K562 (cell line): ENCODE data around the gene KLK11. TPM values are rescaled to one million over a fixed set of nuclear protein-coding genes. Genes with fewer than 3 reads are reported as not detected.

Source experiments
- ATAC-seq: fragments of 200-7000 bp; cut with Tn5 transposase; 3 replicates; pipeline ENCODE4 v1.9.1; 2020; ENCODE audit warnings: moderate library complexity
- BruUV-seq: library from RNA; stranded (reverse); fragments of 400-500 nt; replicated peaks from 2 replicates; lab custom pipeline; 2021; lab: Mats Ljungman, UMichigan
- CTCF ChIA-PET: fragments of 300-600 bp; formaldehyde crosslinking; extraction: SDS; loops from one replicate; lab custom pipeline; 2021; ENCODE audit warnings: low intra/inter-chr PET ratio; lab: Yijun Ruan, JAX
- POLR2A ChIA-PET: fragments of 300-600, 350-650 bp; sonication (Branson Sonifier 250); formaldehyde crosslinking; extraction: SDS; loops from one replicate; lab custom pipeline; 2021; ENCODE audit warnings: antibody characterized with exemption, inconsistent platforms; lab: Yijun Ruan, JAX
- DNase-seq, 4 experiments: peaks; one replicate each; pipeline versions ENCODE4 v3.0.0 to v3.0.0-alpha.2; 2011 to 2018; ENCODE audit warnings: low spot score in 3 of 4, mixed read lengths in 3 of 4; ENCODE audit errors: extremely low read depth in 1 of 4
- FAIRE-seq: peaks from 2 replicates; lab custom pipeline; 2011; peaks lifted over from hg19 to GRCh38; lab: Jason Lieb, UNC
- H2AFZ ChIP-seq: 2 replicates; pipeline ENCODE4 v1.6.0; 2011; ENCODE audit warnings: low read depth, low read length, control low read depth, inconsistent platforms
- H3K27ac ChIP-seq: fragments of 200-600 bp; 3 replicates; pipeline ENCODE4 v1.8.0; 2011; ENCODE audit warnings: low read depth, mild to moderate bottlenecking, control low read depth, inconsistent platforms, low read length, moderate library complexity, mixed read lengths; ENCODE audit errors: extremely low read depth
- H3K27me3 ChIP-seq, 2 experiments: fragments of 300-600 bp in 1 of 2; 2 replicates in 1 of 2; 3 replicates in 1 of 2; pipeline versions ENCODE4 v1.6.0 to v1.8.0; 2011; ENCODE audit warnings: inconsistent platforms in 2 of 2, low read length in 2 of 2, mild to moderate bottlenecking in 1 of 2, mixed read lengths in 1 of 2, moderate library complexity in 1 of 2; ENCODE audit not compliant: control insufficient read depth in 2 of 2, insufficient read depth in 2 of 2
- H3K36me3 ChIP-seq: fragments of 300-600 bp; 3 replicates; pipeline ENCODE4 v1.8.0; 2011; ENCODE audit warnings: mild to moderate bottlenecking, low read length, inconsistent platforms; ENCODE audit not compliant: control insufficient read depth, insufficient read depth
- H3K4me1 ChIP-seq, 2 experiments: fragments of 200-600 bp in 1 of 2; replicated peaks in 1 of 2; 2 replicates in 1 of 2; 3 replicates in 1 of 2; pipeline versions ENCODE4 v1.5.1 to v1.8.0; 2011; ENCODE audit warnings: inconsistent platforms in 2 of 2, low read length in 2 of 2, mild to moderate bottlenecking in 1 of 2, mixed read lengths in 1 of 2, moderate library complexity in 1 of 2; ENCODE audit not compliant: control insufficient read depth in 2 of 2, insufficient read depth in 2 of 2
- H3K4me2 ChIP-seq: 2 replicates; pipeline ENCODE4 v1.6.1; 2011; ENCODE audit warnings: low read length, control low read depth, inconsistent platforms, mixed read lengths; ENCODE audit not compliant: insufficient read depth
- H3K4me3 ChIP-seq: fragments of 200-600 bp; sonication (generic), shearing (Covaris generic); 2 replicates; pipeline ENCODE4 v1.5.1; 2016; ENCODE audit warnings: control low read depth, inconsistent platforms
- H3K79me2 ChIP-seq: fragments of 200-600 bp; 3 replicates; pipeline ENCODE4 v1.8.0; 2011; ENCODE audit warnings: low read length, inconsistent platforms; ENCODE audit not compliant: control insufficient read depth, insufficient read depth
- H3K9ac ChIP-seq, 2 experiments: 2 replicates each; pipeline versions ENCODE4 v1.6.0 to v1.6.1; 2011; ENCODE audit warnings: low read depth in 2 of 2, low read length in 2 of 2, control low read depth in 1 of 2, inconsistent platforms in 1 of 2, mild to moderate bottlenecking in 1 of 2, mixed read lengths in 1 of 2; ENCODE audit not compliant: insufficient read depth in 1 of 2
- H3K9me1 ChIP-seq: one replicate; pipeline ENCODE4 v1.6.0; 2011; ENCODE audit warnings: inconsistent platforms, mild to moderate bottlenecking, low read length, moderate library complexity; ENCODE audit not compliant: control insufficient read depth, insufficient read depth
- H3K9me3 ChIP-seq: replicated peaks from 2 replicates; pipeline ENCODE4 v1.5.1; 2011; ENCODE audit warnings: low read depth, low read length, inconsistent platforms; ENCODE audit not compliant: control insufficient read depth, insufficient read depth
- H4K20me1 ChIP-seq: replicated peaks from 2 replicates; pipeline ENCODE4 v1.6.1; 2011; ENCODE audit warnings: low read length, inconsistent platforms, mixed read lengths; ENCODE audit not compliant: control insufficient read depth, insufficient read depth
- MIER1 ChIP-seq: fragments of 450-650 bp; IDR thresholded peaks from 2 replicates; pipeline ENCODE4 v1.6.1; 2016; ENCODE audit warnings: antibody characterized with exemption, mild to moderate bottlenecking, low read depth
- SPI1 ChIP-seq: IDR thresholded peaks from 2 replicates; pipeline ENCODE4 v1.6.1; 2011; ENCODE audit warnings: low read depth, low read length, control low read depth, borderline replicate concordance
- ZNF79 ChIP-seq: fragments of 250-450 bp; sonication (Bioruptor Pico); IDR thresholded peaks from 2 replicates; pipeline ENCODE4 v1.4.0; 2020; ENCODE audit warnings: low read depth, mild to moderate bottlenecking, moderate library complexity
- WGBS: fragments of 100-300 bp; shearing (Covaris generic); methylation state at CpG from one replicate; pipeline ENCODE4 v1.1.6; 2016; ENCODE audit warnings: low coverage, mixed read lengths; ENCODE audit not compliant: insufficient coverage; ENCODE audit errors: missing lambda C conversion rate; 5-methylcytosine and 5-hydroxymethylcytosine counted together
- in situ Hi-C: fragments of 300-500 bp; cut with MboI; formaldehyde crosslinking; loops from 4 replicates; pipeline ENCODE4 v1.15.0; 2018; ENCODE audit warnings: inconsistent platforms, mixed read lengths
- intact Hi-C: fragments of 100-400 bp; cut with micrococcal nuclease; formaldehyde crosslinking; loops from 2 replicates; pipeline ENCODE4 v1.14.2; 2022
- polyA plus RNA-seq, 8 experiments: library from polyadenylated mRNA; depleted of rRNA in 4 of 8; stranded (reverse) in 5 of 8; unstranded in 3 of 8; fragments of >200 nt; fragmentation: Nextera tagmentation in 2 of 8; fragmentation: Illumina TruSeq in 1 of 8; extraction: Ambion mirVana in 2 of 8; extraction: Trizol in 1 of 8; gene quantifications; 2 replicates each; pipeline versions ENCODE4 v1.2.1 to v1.2.3, GENCODE V29; 2011 to 2014; ENCODE audit warnings: inconsistent platforms in 1 of 8, missing spikeins in 1 of 8
- total RNA-seq, 7 experiments: library from RNA; depleted of rRNA in 6 of 7; stranded (reverse); fragments of >200 nt in 6 of 7; fragmentation: Illumina TruSeq in 2 of 7; extraction: Trizol in 2 of 7; gene quantifications; 2 replicates each; pipeline versions ENCODE4 v1.2.1 to v1.2.3, GENCODE V29; 2011 to 2021; ENCODE audit warnings: low replicate concordance in 1 of 7
- TF ChIP-seq, protein P1 (sequence below): fragments of 450-650 bp; IDR thresholded peaks from 2 replicates; pipeline ENCODE4 v1.6.1; 2016; ENCODE audit warnings: mild to moderate bottlenecking, moderate library complexity

KLK11 gene
- total and polyA plus RNA-seq, 9 of the 15 experiments (the other 6 are each of a cell fraction or from before 2014, with no cell fraction given): not detected

DNA sequence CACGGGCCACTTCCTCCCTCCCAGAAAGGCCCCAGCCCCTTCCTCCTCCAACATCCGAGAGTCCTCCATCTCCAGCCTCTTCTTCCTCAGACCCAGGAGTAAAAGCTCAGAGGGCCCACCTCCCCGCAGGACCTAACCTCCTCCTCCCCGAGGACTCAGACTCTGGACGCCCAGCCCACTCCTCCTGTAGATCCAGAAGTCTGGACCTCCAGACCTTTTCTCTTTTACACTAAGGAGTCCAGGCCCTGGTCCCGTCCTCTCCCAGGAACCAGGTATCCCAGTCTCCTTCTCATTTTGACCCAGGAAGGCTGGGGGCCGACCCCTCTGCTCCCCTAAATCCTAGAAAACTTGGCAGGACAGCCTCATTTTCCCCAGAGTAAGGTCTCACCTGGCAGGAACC, 23.1 kb downstream of the KLK11 start:
- TF ChIP-seq ZNF79 (CRISPR knock-in tag) (no peak), SPI1 (peak; percentile 23; the same call in 1 of the 2 replicates), MIER1 (no peak)
- TF ChIP-seq, protein P1, sequence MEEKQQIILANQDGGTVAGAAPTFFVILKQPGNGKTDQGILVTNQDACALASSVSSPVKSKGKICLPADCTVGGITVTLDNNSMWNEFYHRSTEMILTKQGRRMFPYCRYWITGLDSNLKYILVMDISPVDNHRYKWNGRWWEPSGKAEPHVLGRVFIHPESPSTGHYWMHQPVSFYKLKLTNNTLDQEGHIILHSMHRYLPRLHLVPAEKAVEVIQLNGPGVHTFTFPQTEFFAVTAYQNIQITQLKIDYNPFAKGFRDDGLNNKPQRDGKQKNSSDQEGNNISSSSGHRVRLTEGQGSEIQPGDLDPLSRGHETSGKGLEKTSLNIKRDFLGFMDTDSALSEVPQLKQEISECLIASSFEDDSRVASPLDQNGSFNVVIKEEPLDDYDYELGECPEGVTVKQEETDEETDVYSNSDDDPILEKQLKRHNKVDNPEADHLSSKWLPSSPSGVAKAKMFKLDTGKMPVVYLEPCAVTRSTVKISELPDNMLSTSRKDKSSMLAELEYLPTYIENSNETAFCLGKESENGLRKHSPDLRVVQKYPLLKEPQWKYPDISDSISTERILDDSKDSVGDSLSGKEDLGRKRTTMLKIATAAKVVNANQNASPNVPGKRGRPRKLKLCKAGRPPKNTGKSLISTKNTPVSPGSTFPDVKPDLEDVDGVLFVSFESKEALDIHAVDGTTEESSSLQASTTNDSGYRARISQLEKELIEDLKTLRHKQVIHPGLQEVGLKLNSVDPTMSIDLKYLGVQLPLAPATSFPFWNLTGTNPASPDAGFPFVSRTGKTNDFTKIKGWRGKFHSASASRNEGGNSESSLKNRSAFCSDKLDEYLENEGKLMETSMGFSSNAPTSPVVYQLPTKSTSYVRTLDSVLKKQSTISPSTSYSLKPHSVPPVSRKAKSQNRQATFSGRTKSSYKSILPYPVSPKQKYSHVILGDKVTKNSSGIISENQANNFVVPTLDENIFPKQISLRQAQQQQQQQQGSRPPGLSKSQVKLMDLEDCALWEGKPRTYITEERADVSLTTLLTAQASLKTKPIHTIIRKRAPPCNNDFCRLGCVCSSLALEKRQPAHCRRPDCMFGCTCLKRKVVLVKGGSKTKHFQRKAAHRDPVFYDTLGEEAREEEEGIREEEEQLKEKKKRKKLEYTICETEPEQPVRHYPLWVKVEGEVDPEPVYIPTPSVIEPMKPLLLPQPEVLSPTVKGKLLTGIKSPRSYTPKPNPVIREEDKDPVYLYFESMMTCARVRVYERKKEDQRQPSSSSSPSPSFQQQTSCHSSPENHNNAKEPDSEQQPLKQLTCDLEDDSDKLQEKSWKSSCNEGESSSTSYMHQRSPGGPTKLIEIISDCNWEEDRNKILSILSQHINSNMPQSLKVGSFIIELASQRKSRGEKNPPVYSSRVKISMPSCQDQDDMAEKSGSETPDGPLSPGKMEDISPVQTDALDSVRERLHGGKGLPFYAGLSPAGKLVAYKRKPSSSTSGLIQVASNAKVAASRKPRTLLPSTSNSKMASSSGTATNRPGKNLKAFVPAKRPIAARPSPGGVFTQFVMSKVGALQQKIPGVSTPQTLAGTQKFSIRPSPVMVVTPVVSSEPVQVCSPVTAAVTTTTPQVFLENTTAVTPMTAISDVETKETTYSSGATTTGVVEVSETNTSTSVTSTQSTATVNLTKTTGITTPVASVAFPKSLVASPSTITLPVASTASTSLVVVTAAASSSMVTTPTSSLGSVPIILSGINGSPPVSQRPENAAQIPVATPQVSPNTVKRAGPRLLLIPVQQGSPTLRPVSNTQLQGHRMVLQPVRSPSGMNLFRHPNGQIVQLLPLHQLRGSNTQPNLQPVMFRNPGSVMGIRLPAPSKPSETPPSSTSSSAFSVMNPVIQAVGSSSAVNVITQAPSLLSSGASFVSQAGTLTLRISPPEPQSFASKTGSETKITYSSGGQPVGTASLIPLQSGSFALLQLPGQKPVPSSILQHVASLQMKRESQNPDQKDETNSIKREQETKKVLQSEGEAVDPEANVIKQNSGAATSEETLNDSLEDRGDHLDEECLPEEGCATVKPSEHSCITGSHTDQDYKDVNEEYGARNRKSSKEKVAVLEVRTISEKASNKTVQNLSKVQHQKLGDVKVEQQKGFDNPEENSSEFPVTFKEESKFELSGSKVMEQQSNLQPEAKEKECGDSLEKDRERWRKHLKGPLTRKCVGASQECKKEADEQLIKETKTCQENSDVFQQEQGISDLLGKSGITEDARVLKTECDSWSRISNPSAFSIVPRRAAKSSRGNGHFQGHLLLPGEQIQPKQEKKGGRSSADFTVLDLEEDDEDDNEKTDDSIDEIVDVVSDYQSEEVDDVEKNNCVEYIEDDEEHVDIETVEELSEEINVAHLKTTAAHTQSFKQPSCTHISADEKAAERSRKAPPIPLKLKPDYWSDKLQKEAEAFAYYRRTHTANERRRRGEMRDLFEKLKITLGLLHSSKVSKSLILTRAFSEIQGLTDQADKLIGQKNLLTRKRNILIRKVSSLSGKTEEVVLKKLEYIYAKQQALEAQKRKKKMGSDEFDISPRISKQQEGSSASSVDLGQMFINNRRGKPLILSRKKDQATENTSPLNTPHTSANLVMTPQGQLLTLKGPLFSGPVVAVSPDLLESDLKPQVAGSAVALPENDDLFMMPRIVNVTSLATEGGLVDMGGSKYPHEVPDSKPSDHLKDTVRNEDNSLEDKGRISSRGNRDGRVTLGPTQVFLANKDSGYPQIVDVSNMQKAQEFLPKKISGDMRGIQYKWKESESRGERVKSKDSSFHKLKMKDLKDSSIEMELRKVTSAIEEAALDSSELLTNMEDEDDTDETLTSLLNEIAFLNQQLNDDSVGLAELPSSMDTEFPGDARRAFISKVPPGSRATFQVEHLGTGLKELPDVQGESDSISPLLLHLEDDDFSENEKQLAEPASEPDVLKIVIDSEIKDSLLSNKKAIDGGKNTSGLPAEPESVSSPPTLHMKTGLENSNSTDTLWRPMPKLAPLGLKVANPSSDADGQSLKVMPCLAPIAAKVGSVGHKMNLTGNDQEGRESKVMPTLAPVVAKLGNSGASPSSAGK: no peak
- TF ChIP-seq, all 486 proteins: peak for 1
- Histone ChIP-seq H3K27me3 (peaks cover 0 to 8% of the 10 kb centered on the region in 2 experiments; a peak in 2 of 5 replicates), H3K4me3 (no peak overlapping the region), H4K20me1 (no peaks in the 10 kb centered on the region), H3K4me2 (peak overlapping the region; percentile 59; the same call in 1 of the 2 replicates), H3K9me3 (no peaks in the 10 kb centered on the region), H3K27ac (no peak overlapping the region), H2AFZ (peak overlapping the region; percentile 93), H3K4me1 (peaks cover 19 to 32% of the 10 kb centered on the region in 2 experiments; a peak in 4 of 5 replicates), H3K9ac (no peak overlapping the region; a peak in 2 of 4 replicates), H3K9me1 (no peaks in the 10 kb centered on the region), H3K36me3 (no peaks in the 10 kb centered on the region), H3K79me2 (no peaks in the 10 kb centered on the region)
- FAIRE-seq: no peak
- 67% methylated on average over 7 of the region's 7 CpGs for WGBS
- intact Hi-C loops (no loop called here), in situ Hi-C loops (no loop called here)
- ChIA-PET CTCF (no interaction called here), POLR2A (interaction anchor here (0.6 kb wide), 1 partner anchor 70 kb away, joined by 3 read pairs; no protein-coding TSS in a partner anchor)
- DNase-seq: no peak
- no TSS peak for BruUV-seq
- no peak for ATAC-seq
